HEK293T (cell line): ENCODE data around the gene LRP1-AS.

Experiments used
- CTCF ChIA-PET: fragments of 350-600 bp; formaldehyde crosslinking; extraction: SDS; loops from one replicate; lab custom pipeline; 2021; ENCODE audit warnings: antibody characterized with exemption, inconsistent platforms; lab: Yijun Ruan, JAX
- POLR2A ChIA-PET: fragments of 350-600 bp; formaldehyde crosslinking; extraction: SDS; loops from one replicate; lab custom pipeline; 2020; ENCODE audit warnings: antibody characterized with exemption, inconsistent platforms; lab: Yijun Ruan, JAX
- DNase-seq: peaks from one replicate; pipeline ENCODE4 v3.0.0; 2012; ENCODE audit warnings: mixed read lengths; ENCODE audit errors: extremely low spot score
- ARNT ChIP-seq: fragments of 450-650 bp; IDR thresholded peaks from 2 replicates; pipeline ENCODE4 v1.6.1; 2017; ENCODE audit warnings: mild to moderate bottlenecking
- BHLHE40 ChIP-seq: fragments of 450-650 bp; IDR thresholded peaks from 2 replicates; pipeline ENCODE4 v1.6.1; 2016; ENCODE audit warnings: mild to moderate bottlenecking, moderate library complexity, borderline replicate concordance
- CTBP1 ChIP-seq: fragments of 450-650 bp; IDR thresholded peaks from 2 replicates; pipeline ENCODE4 v1.6.1; 2016; ENCODE audit warnings: borderline replicate concordance
- ELF4 ChIP-seq: fragments of 450-650 bp; IDR thresholded peaks from 2 replicates; pipeline ENCODE4 v1.6.1; 2017; ENCODE audit warnings: antibody characterized with exemption
- FOXA1 ChIP-seq: fragments of 450-650 bp; IDR thresholded peaks from 2 replicates; pipeline ENCODE4 v1.6.1; 2016; ENCODE audit warnings: mild to moderate bottlenecking
- FOXK2 ChIP-seq: fragments of 450-650 bp; IDR thresholded peaks from 2 replicates; pipeline ENCODE4 v1.6.1; 2016; ENCODE audit warnings: mild to moderate bottlenecking
- FOXM1 ChIP-seq: fragments of 450-650 bp; IDR thresholded peaks from 2 replicates; pipeline ENCODE4 v1.6.1; 2017; ENCODE audit warnings: mild to moderate bottlenecking, borderline replicate concordance
- HDGF ChIP-seq: fragments of 450-650 bp; IDR thresholded peaks from 2 replicates; pipeline ENCODE4 v1.6.1; 2017; ENCODE audit warnings: antibody characterized with exemption, borderline replicate concordance
- L3MBTL2 ChIP-seq: fragments of 450-650 bp; conservative IDR thresholded peaks from 2 replicates; pipeline ENCODE4 v1.6.1; 2016; ENCODE audit warnings: mild to moderate bottlenecking
- LEF1 ChIP-seq: fragments of 450-650 bp; IDR thresholded peaks from 2 replicates; pipeline ENCODE4 v1.6.1; 2017; ENCODE audit warnings: mild to moderate bottlenecking, borderline replicate concordance
- NFRKB ChIP-seq: fragments of 450-650 bp; IDR thresholded peaks from 2 replicates; pipeline ENCODE4 v1.6.1; 2016; ENCODE audit warnings: mild to moderate bottlenecking, moderate library complexity
- SP1 ChIP-seq: fragments of 450-650 bp; IDR thresholded peaks from 2 replicates; pipeline ENCODE4 v1.6.1; 2017
- SUZ12 ChIP-seq: fragments of 450-650 bp; IDR thresholded peaks from 2 replicates; pipeline ENCODE4 v1.6.1; 2016; ENCODE audit warnings: mild to moderate bottlenecking
- TARDBP ChIP-seq: fragments of 450-650 bp; IDR thresholded peaks from 2 replicates; pipeline ENCODE4 v1.6.1; 2016
- ZNF384 ChIP-seq: fragments of 450-650 bp; IDR thresholded peaks from 2 replicates; pipeline ENCODE4 v1.6.1; 2016
- TF ChIP-seq, protein P1 (sequence below): fragments of 450-650 bp; IDR thresholded peaks from 2 replicates; pipeline ENCODE4 v1.6.1; 2016

LRP1-AS gene

DNA sequence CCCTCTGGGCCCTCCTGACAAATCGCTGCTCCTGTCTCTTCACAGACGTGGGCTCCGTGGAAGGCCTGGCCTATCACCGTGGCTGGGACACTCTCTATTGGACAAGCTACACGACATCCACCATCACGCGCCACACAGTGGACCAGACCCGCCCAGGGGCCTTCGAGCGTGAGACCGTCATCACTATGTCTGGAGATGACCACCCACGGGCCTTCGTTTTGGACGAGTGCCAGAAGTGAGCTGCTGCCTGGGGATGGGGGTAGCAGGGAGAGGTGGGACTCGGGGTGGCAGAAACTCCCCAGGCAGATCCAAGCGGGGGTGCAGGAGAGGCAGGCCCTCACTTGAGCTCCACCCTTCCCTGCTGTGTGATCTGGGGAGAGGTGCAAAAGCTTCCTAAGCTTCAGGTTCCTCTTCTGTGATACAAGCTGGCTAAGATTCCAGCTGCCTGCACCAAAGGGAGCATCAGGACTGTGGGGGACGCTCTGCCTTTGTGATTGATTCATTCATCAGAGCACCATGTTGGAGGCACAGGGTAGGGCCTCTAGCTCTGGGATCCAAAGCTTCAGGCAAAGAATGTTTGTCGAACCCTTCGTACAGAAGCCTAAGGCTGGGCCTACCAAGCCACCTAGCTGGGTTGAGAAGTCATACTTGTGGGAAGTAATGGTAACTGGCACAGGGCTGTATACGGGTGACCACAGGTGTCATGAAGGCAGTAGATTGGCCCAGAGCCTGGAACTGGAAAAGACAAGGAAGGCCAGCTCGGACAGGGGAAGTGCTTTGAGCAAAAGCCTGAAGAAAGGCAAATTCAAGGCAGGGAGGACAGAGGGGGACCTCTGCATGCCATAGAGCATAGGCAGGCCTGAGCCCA, 40.0 kb upstream of the LRP1-AS start:
- TF ChIP-seq, protein P1, sequence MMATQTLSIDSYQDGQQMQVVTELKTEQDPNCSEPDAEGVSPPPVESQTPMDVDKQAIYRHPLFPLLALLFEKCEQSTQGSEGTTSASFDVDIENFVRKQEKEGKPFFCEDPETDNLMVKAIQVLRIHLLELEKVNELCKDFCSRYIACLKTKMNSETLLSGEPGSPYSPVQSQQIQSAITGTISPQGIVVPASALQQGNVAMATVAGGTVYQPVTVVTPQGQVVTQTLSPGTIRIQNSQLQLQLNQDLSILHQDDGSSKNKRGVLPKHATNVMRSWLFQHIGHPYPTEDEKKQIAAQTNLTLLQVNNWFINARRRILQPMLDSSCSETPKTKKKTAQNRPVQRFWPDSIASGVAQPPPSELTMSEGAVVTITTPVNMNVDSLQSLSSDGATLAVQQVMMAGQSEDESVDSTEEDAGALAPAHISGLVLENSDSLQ = no peak
- TF ChIP-seq SUZ12 = no peak
- TF ChIP-seq NFRKB = no peak
- no peak for TF ChIP-seq HDGF
- no peak for TF ChIP-seq LEF1
- TF ChIP-seq ZNF384 = no peak
- no peak for TF ChIP-seq ELF4
- no peak for TF ChIP-seq SP1
- TF ChIP-seq ARNT = no peak
- no peak for TF ChIP-seq FOXM1
- CTCF ChIA-PET = interaction anchor here (0.9 to 2.9 kb wide), 2 partner anchors 12 to 27 kb away, joined by 3 to 21 read pairs; no protein-coding TSS in a partner anchor
- POLR2A ChIA-PET = interaction anchor here (1.9 kb wide), 1 partner anchor 59 kb away, joined by 7 read pairs; the partner anchor contains the start of gene LRP1
- no peak for DNase-seq

DNA sequence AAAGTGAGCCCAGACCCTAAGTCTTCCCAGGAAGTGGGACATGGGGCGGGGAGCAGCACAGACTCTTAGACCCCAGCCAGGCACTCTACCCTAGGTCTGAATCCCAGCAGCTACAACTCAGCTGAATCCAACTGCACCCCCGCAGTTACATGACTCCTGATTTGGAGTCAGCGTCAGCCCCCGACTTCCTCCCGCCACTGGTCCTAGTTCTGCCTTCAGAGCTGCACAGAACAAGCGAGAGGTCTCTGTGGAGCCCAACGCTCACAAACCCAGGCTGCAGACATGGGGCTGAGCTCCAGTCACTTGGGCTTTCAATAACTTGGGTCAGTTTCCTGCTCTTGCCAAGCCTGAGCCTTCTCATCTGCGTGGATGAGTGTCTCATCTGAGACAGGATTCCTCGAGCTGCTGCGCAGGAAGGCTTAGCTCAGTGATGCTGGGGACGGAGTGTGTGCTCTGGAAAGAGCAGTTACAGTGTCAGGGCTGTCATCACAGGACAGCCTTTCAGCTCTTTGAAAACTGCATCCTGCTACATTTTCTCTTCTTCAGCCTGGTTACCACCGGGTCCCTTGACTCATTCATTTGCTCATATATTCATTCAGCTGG, 38.6 kb upstream of the LRP1-AS start:
- CTCF ChIA-PET = interaction anchor here (0.9 to 2.9 kb wide), 4 partner anchors 11 to 61 kb away, joined by 3 to 21 read pairs (median 4); no protein-coding TSS in a partner anchor
- POLR2A ChIA-PET = interaction anchor here (1.9 kb wide), 1 partner anchor 58 kb away, joined by 7 read pairs; the partner anchor contains the start of gene LRP1
- no peak for DNase-seq

DNA sequence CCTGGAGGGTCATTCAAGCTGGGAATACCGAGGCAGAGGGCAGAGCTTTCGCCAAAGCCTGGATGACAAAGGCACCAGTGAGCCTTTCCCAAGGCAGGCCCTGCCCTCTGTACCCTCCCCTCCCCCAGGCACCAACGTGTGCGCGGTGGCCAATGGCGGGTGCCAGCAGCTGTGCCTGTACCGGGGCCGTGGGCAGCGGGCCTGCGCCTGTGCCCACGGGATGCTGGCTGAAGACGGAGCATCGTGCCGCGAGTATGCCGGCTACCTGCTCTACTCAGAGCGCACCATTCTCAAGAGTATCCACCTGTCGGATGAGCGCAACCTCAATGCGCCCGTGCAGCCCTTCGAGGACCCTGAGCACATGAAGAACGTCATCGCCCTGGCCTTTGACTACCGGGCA, 38.0 kb upstream of the LRP1-AS start:
- CTCF ChIA-PET = interaction anchor here (0.7 to 2.9 kb wide), 2 partner anchors 10 to 13 kb away, joined by 3 to 21 read pairs; no protein-coding TSS in a partner anchor
- DNase-seq = no peak
- POLR2A ChIA-PET = no interaction called here
- no peak for TF ChIP-seq BHLHE40
- TF ChIP-seq CTBP1 = no peak
- TF ChIP-seq, protein P1 = no peak
- TF ChIP-seq LEF1 = no peak
- TF ChIP-seq TARDBP = no peak
- no peak for TF ChIP-seq ELF4
- TF ChIP-seq SUZ12 = no peak
- TF ChIP-seq ARNT = no peak
- no peak for TF ChIP-seq NFRKB
- no peak for TF ChIP-seq FOXA1
- no peak for TF ChIP-seq FOXK2
- no peak for TF ChIP-seq FOXM1

More for the DNA sequence above, 38.6 kb upstream of the LRP1-AS start:
- TF ChIP-seq SP1 (no peak), LEF1 (no peak), HDGF (no peak), NFRKB (no peak), TARDBP (no peak), ZNF384 (no peak), ARNT (no peak)
- TF ChIP-seq, protein P1 = no peak

DNA sequence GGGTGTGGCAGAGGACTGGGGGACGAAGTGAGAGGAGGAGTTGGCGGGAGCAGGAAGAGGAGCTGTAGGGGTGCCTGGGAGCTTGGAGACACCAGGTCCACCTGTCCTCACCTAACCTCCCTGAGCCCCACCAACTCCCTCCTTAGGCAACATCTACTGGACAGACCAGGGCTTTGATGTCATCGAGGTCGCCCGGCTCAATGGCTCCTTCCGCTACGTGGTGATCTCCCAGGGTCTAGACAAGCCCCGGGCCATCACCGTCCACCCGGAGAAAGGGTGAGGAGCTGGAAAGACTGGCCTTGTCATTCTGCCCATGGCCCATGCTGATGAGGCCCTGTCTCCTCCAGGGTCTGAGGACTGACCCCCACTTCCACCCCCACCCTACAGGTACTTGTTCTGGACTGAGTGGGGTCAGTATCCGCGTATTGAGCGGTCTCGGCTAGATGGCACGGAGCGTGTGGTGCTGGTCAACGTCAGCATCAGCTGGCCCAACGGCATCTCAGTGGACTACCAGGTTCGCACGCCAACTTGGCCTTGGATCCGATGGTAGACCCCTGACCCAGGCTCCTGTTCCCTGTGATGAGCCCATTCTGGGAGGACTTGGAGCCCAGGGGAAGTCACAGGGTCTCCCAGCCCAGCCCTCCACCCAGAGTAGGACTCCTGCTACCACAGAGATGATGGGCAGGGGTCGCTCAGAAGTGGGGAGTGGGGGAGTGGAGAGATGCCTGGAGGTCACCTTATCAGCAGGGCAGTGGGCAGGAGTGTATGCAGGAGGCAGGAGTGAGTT, 36.7 kb upstream of the LRP1-AS start:
- no peak for TF ChIP-seq ARNT
- no peak for TF ChIP-seq FOXM1
- no peak for TF ChIP-seq L3MBTL2
- no peak for TF ChIP-seq ZNF384
- TF ChIP-seq FOXA1 = no peak
- TF ChIP-seq FOXK2 = no peak
- no peak for TF ChIP-seq SP1
- TF ChIP-seq CTBP1 = no peak
- TF ChIP-seq BHLHE40 = no peak
- TF ChIP-seq LEF1 = no peak
- no peak for TF ChIP-seq TARDBP
- no peak for TF ChIP-seq NFRKB
- DNase-seq = no peak
- POLR2A ChIA-PET = no interaction called here
- CTCF ChIA-PET = interaction anchor here (0.6 to 2.0 kb wide), 4 partner anchors 8 to 72 kb away, joined by 3 to 4 read pairs (median 4); no protein-coding TSS in a partner anchor
